IMR-90 (cell line): ENCODE measurements around the gene TBRG4. TPM values are rescaled to one million over a fixed set of nuclear protein-coding genes. Genes with fewer than 3 reads are reported as not detected.
A peak's percentile ranks its signal among the peaks of the same experiment; 100 is the strongest.

Source experiments
- ATAC-seq: fragments of 200-7000 bp; cut with Tn5 transposase; 2 replicates; pipeline ENCODE4 v1.9.1; 2020; ENCODE audit warnings: low read depth, mild to moderate bottlenecking, moderate library complexity
- BruUV-seq: library from RNA; stranded (reverse); fragments of 400-500 nt; replicated peaks from 2 replicates; lab custom pipeline; 2021; lab: Mats Ljungman, UMichigan
- CTCF ChIA-PET: fragments of 300-600 bp; formaldehyde crosslinking; extraction: SDS; loops from one replicate; lab custom pipeline; 2021; ENCODE audit warnings: antibody characterized with exemption; lab: Yijun Ruan, JAX
- POLR2A ChIA-PET: fragments of 300-600 bp; sonication (Branson Sonifier 250); formaldehyde crosslinking; loops from one replicate; lab custom pipeline; 2022; ENCODE audit warnings: antibody characterized with exemption; ENCODE audit not compliant: unreplicated experiment; lab: Charles Lee
- DNase-seq: peaks from one replicate; pipeline ENCODE4 v3.0.0; 2013
- H2AFZ ChIP-seq: replicated peaks from 2 replicates; pipeline ENCODE3; 2013; ENCODE audit warnings: low read length, mild to moderate bottlenecking; ENCODE audit not compliant: poor library complexity
- H2AK5ac ChIP-seq: 2 replicates; pipeline ENCODE4 v1.6.1; 2013; ENCODE audit warnings: low read depth, low read length, inconsistent platforms
- H2AK9ac ChIP-seq: replicated peaks from 2 replicates; pipeline ENCODE3; 2013; ENCODE audit warnings: mild to moderate bottlenecking, low read depth, low read length, moderate library complexity; ENCODE audit not compliant: poor library complexity
- H2BK120ac ChIP-seq: 2 replicates; pipeline ENCODE4 v1.6.1; 2013; ENCODE audit warnings: low read depth, low read length, inconsistent platforms
- H2BK15ac ChIP-seq: 3 replicates; pipeline ENCODE4 v1.6.1; 2013; ENCODE audit warnings: low read depth, low read length, inconsistent platforms
- H2BK20ac ChIP-seq: 2 replicates; pipeline ENCODE4 v1.6.1; 2013; ENCODE audit warnings: low read depth, mild to moderate bottlenecking, inconsistent platforms, low read length, moderate library complexity
- H2BK5ac ChIP-seq: 2 replicates; pipeline ENCODE4 v1.6.1; 2013; ENCODE audit warnings: mild to moderate bottlenecking, low read depth, low read length, inconsistent platforms; ENCODE audit not compliant: poor library complexity, severe bottlenecking
- H3K14ac ChIP-seq: replicated peaks from 2 replicates; pipeline ENCODE4 v1.6.1; 2013; ENCODE audit warnings: low read depth, low read length, inconsistent platforms
- H3K18ac ChIP-seq: 2 replicates; pipeline ENCODE4 v1.6.1; 2013; ENCODE audit warnings: low read depth, low read length, control low read depth
- H3K23ac ChIP-seq: 2 replicates; pipeline ENCODE4 v1.6.1; 2013; ENCODE audit warnings: low read depth, low read length, inconsistent platforms
- H3K27ac ChIP-seq: 2 replicates; pipeline ENCODE4 v1.5.1; 2013; ENCODE audit warnings: mild to moderate bottlenecking, control low read depth, low read length; ENCODE audit not compliant: insufficient read depth
- H3K27me3 ChIP-seq: 2 replicates; pipeline ENCODE4 v1.6.1; 2013; ENCODE audit warnings: low read length; ENCODE audit not compliant: control insufficient read depth, insufficient read depth
- H3K36me3 ChIP-seq: 2 replicates; pipeline ENCODE4 v1.6.1; 2013; ENCODE audit warnings: low read length, mixed read lengths; ENCODE audit not compliant: control insufficient read depth, insufficient read depth
- H3K4ac ChIP-seq: 2 replicates; pipeline ENCODE4 v1.6.1; 2013; ENCODE audit warnings: low read depth, low read length, inconsistent platforms
- H3K4me1 ChIP-seq: 2 replicates; pipeline ENCODE4 v1.6.1; 2013; ENCODE audit warnings: low read length, mixed read lengths; ENCODE audit not compliant: control insufficient read depth, insufficient read depth
- H3K4me2 ChIP-seq: 2 replicates; pipeline ENCODE4 v1.6.1; 2013; ENCODE audit warnings: low read depth, mild to moderate bottlenecking, control low read depth, low read length, moderate library complexity
- H3K4me3 ChIP-seq: 2 replicates; pipeline ENCODE4 v1.5.1; 2013; ENCODE audit warnings: low read depth, mild to moderate bottlenecking, control low read depth, low read length, moderate library complexity; ENCODE audit not compliant: insufficient read depth
- H3K56ac ChIP-seq: 2 replicates; pipeline ENCODE4 v1.6.1; 2013; ENCODE audit warnings: low read length, inconsistent platforms; ENCODE audit not compliant: insufficient read depth; ENCODE audit errors: extremely low read depth
- H3K79me1 ChIP-seq, 2 experiments: 2 replicates each; pipeline ENCODE4 v1.6.1; 2013; ENCODE audit warnings: low read length in 2 of 2, inconsistent platforms in 1 of 2, low read depth in 1 of 2
- H3K9ac ChIP-seq: 2 replicates; pipeline ENCODE4 v1.6.1; 2013; ENCODE audit warnings: low read depth, low read length, control low read depth
- H3K9me1 ChIP-seq: 2 replicates; pipeline ENCODE4 v1.6.1; 2013; ENCODE audit warnings: low read length, inconsistent platforms; ENCODE audit not compliant: insufficient read depth
- H3K9me3 ChIP-seq: 2 replicates; pipeline ENCODE4 v1.6.1; 2013; ENCODE audit warnings: low read length; ENCODE audit not compliant: control insufficient read depth, insufficient read depth
- H4K20me1 ChIP-seq: 2 replicates; pipeline ENCODE4 v1.6.1; 2013; ENCODE audit warnings: low read length, inconsistent platforms; ENCODE audit not compliant: insufficient read depth
- H4K5ac ChIP-seq: 2 replicates; pipeline ENCODE4 v1.6.1; 2013; ENCODE audit warnings: mild to moderate bottlenecking, low read depth, low read length, control low read depth
- H4K8ac ChIP-seq, 2 experiments: 2 replicates each; pipeline ENCODE4 v1.6.1; 2013; ENCODE audit warnings: low read depth in 2 of 2, low read length in 2 of 2, control low read depth in 1 of 2, inconsistent platforms in 1 of 2
- H4K91ac ChIP-seq: 2 replicates; pipeline ENCODE4 v1.6.1; 2013; ENCODE audit warnings: low read depth, low read length, inconsistent platforms; ENCODE audit not compliant: insufficient read depth
- BHLHE40 ChIP-seq: fragments of 150-350 bp; IDR thresholded peaks from 2 replicates; pipeline ENCODE4 v1.6.1; 2016; ENCODE audit warnings: mild to moderate bottlenecking, low read depth, low read length
- CEBPB ChIP-seq: IDR thresholded peaks from 2 replicates; pipeline ENCODE4 v1.6.1; 2012; ENCODE audit warnings: low read depth, low read length, improper control_type of control experiment
- CHD1 ChIP-seq: IDR thresholded peaks from 2 replicates; pipeline ENCODE4 v1.6.1; 2012; ENCODE audit warnings: low read depth, low read length, improper control_type of control experiment
- FOS ChIP-seq: fragments of 150-350 bp; IDR thresholded peaks from 2 replicates; pipeline ENCODE4 v1.6.1; 2016; ENCODE audit warnings: low read depth, low read length
- MAFK ChIP-seq: IDR thresholded peaks from 2 replicates; pipeline ENCODE4 v1.6.1; 2012; ENCODE audit warnings: low read depth, low read length, improper control_type of control experiment
- MXI1 ChIP-seq: IDR thresholded peaks from 2 replicates; pipeline ENCODE4 v1.6.1; 2012; ENCODE audit warnings: low read depth, mild to moderate bottlenecking, low read length, moderate library complexity, borderline replicate concordance
- NFE2L2 ChIP-seq: fragments of 150-350 bp; IDR thresholded peaks from 2 replicates; pipeline ENCODE4 v1.6.1; 2016; ENCODE audit warnings: low read depth, mild to moderate bottlenecking, low read length
- POLR2A ChIP-seq: IDR thresholded peaks from 2 replicates; pipeline ENCODE4 v1.6.1; 2012; ENCODE audit warnings: mild to moderate bottlenecking, low read depth, low read length
- RAD21 ChIP-seq: IDR thresholded peaks from 2 replicates; pipeline ENCODE4 v1.6.1; 2012; ENCODE audit warnings: low read length, improper control_type of control experiment
- RCOR1 ChIP-seq: IDR thresholded peaks from 2 replicates; pipeline ENCODE4 v1.6.1; 2012; ENCODE audit warnings: mild to moderate bottlenecking, low read length, improper control_type of control experiment; ENCODE audit not compliant: insufficient replicate concordance
- RFX5 ChIP-seq: IDR thresholded peaks from 2 replicates; pipeline ENCODE4 v1.8.0; 2012; ENCODE audit warnings: low read depth, mild to moderate bottlenecking, low read length, moderate library complexity
- SMC3 ChIP-seq: fragments of 150-350 bp; IDR thresholded peaks from 2 replicates; pipeline ENCODE4 v1.6.1; 2016; ENCODE audit warnings: low read depth, mild to moderate bottlenecking, antibody characterized with exemption, low read length, moderate library complexity
- WGBS, 2 experiments: methylation state at CpG; one replicate each; pipeline versions ENCODE4 v1.1.5 to v1.1.7; 2013; ENCODE audit warnings: missing lambda C conversion rate in 2 of 2; ENCODE audit not compliant: insufficient read length in 1 of 2; ENCODE audit errors: extremely low coverage in 2 of 2; 5-methylcytosine and 5-hydroxymethylcytosine counted together
- dilution Hi-C: fragments of 300-500 bp; cut with HindIII; formaldehyde crosslinking; loops from one replicate; pipeline ENCODE4 v1.14.3; 2018; ENCODE audit warnings: low sequenced_read_pairs; ENCODE audit not compliant: unreplicated experiment
- in situ Hi-C: fragments of 300-500 bp; cut with MboI; formaldehyde crosslinking; loops from 3 replicates; pipeline ENCODE4 v1.14.3; 2019; ENCODE audit warnings: low sequenced_read_pairs, inconsistent platforms, mixed read lengths
- intact Hi-C: fragments of 100-400 bp; cut with micrococcal nuclease; formaldehyde crosslinking; loops from 2 replicates; pipeline ENCODE4 v1.10.0; 2022
- polyA plus RNA-seq, 3 experiments: library from polyadenylated mRNA; depleted of rRNA; stranded (reverse); fragments of >200 nt; gene quantifications; 2 replicates each; pipeline ENCODE4 v1.2.3, GENCODE V29; 2012; ENCODE audit warnings: low replicate concordance in 1 of 3
- total RNA-seq: library from RNA; depleted of rRNA; stranded (reverse); fragments of >200 nt; gene quantifications from 2 replicates; pipeline ENCODE4 v1.2.3, GENCODE V29; 2012
- TF ChIP-seq, protein P1 (sequence below): fragments of 150-350 bp; IDR thresholded peaks from 2 replicates; pipeline ENCODE4 v1.6.1; 2017; ENCODE audit warnings: mild to moderate bottlenecking, antibody characterized with exemption, low read length, low read depth
- TF ChIP-seq, protein P2 (sequence below): conservative IDR thresholded peaks from 2 replicates; pipeline ENCODE4 v1.5.1; 2012; ENCODE audit warnings: mild to moderate bottlenecking, low read depth, low read length, improper control_type of control experiment
- TF ChIP-seq, protein P3 (sequence below): fragments of 150-350 bp; IDR thresholded peaks from 2 replicates; pipeline ENCODE4 v1.6.1; 2016; ENCODE audit warnings: low read depth, mild to moderate bottlenecking, low read length, moderate library complexity, borderline replicate concordance

The TBRG4 gene
- total and polyA plus RNA-seq, 2 of the 4 experiments (the other 2 are of a cell fraction), result 71.6 to 77.6 TPM

DNA sequence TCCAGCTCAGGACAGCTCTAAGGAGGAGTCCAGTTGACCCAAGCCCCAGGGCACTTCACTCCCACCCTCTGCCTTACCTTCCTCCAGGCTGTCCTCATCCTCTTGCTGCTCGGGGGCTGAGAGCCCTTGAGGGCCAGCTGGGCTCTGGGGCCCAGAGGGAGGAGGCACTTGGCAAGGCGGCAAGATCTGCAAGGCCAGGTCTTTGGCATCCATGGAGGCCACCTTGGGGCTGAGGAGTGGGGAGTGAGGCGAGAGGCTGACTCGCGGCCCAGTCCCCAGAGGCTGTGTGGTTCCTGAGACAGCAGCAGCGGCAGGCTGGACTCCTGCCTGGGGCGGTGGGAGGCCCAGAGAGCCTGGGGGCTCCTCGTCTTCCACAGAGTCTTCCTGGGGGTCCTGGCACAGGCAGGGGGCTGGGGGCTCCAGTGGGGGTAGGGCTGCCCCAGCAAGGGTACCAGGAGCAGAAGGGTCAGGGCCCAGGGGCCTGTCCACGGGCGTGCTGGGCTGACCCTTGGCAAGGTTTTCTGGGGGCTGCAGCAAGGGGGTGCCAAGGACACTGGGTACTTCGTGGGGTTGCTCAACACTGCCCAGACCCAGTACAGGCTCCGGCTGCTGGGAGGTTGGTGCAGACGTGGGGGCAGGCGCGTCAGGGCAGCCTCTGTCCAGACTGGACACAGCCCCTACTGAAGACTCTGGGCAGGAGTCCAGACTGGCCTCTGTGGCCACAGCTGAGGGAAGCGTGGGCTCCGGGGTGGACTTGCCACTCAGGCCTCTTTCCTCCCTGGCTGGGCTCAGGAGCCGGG is 29.3 kb downstream of the TBRG4 start:
- intact Hi-C loops (no loop called here), in situ Hi-C loops (no loop called here), dilution Hi-C loops (no loop called here)
- CTCF ChIA-PET, result no interaction called here
- Histone ChIP-seq H4K8ac (no peak overlapping the region), H2BK5ac (no peak overlapping the region), H4K20me1 (peaks cover 4% of the 10 kb centered on the region; the same call in 1 of the 2 replicates), H3K23ac (no peak overlapping the region), H3K14ac (no peak overlapping the region), H2AK5ac (no peak overlapping the region), H3K27ac (no peak overlapping the region), H4K91ac (no peak overlapping the region), H2AK9ac (no peak overlapping the region), H3K56ac (no peak overlapping the region), H3K18ac (no peak overlapping the region), H3K4me2 (no peak overlapping the region), H2BK120ac (no peak overlapping the region), H3K9me3 (no peaks in the 10 kb centered on the region), H3K9me1 (peaks cover 16% of the 10 kb centered on the region), H2BK15ac (no peak overlapping the region), H3K27me3 (no peaks in the 10 kb centered on the region), H3K4me3 (no peak overlapping the region), H3K9ac (no peak overlapping the region), H2AFZ (no peak overlapping the region), H3K36me3 (peaks cover 19% of the 10 kb centered on the region; the same call in 1 of the 2 replicates), H3K79me1 (no peaks in the 10 kb centered on the region), H4K5ac (no peak overlapping the region), H3K4me1 (no peaks in the 10 kb centered on the region), H3K4ac (no peak overlapping the region), H2BK20ac (no peak overlapping the region)
- BruUV-seq, result no TSS peak
- ATAC-seq, result peak; percentile 40; the same call in 1 of the 2 replicates
- DNase-seq, result no peak
- POLR2A ChIA-PET, result no interaction called here
- WGBS, 2 experiments, result 82% methylated on average over 8 of the region's 18 CpGs; no CpG with 5 or more reads in 1 of the 2 experiments
- TF ChIP-seq RCOR1 (no peak), MXI1 (no peak), MAFK (no peak), SMC3 (no peak), POLR2A (no peak), NFE2L2 (no peak), RFX5 (no peak), CHD1 (no peak), BHLHE40 (no peak), RAD21 (no peak), CEBPB (no peak), FOS (no peak)
- TF ChIP-seq, protein P1, sequence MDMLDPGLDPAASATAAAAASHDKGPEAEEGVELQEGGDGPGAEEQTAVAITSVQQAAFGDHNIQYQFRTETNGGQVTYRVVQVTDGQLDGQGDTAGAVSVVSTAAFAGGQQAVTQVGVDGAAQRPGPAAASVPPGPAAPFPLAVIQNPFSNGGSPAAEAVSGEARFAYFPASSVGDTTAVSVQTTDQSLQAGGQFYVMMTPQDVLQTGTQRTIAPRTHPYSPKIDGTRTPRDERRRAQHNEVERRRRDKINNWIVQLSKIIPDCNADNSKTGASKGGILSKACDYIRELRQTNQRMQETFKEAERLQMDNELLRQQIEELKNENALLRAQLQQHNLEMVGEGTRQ, result no peak
- TF ChIP-seq, protein P2, sequence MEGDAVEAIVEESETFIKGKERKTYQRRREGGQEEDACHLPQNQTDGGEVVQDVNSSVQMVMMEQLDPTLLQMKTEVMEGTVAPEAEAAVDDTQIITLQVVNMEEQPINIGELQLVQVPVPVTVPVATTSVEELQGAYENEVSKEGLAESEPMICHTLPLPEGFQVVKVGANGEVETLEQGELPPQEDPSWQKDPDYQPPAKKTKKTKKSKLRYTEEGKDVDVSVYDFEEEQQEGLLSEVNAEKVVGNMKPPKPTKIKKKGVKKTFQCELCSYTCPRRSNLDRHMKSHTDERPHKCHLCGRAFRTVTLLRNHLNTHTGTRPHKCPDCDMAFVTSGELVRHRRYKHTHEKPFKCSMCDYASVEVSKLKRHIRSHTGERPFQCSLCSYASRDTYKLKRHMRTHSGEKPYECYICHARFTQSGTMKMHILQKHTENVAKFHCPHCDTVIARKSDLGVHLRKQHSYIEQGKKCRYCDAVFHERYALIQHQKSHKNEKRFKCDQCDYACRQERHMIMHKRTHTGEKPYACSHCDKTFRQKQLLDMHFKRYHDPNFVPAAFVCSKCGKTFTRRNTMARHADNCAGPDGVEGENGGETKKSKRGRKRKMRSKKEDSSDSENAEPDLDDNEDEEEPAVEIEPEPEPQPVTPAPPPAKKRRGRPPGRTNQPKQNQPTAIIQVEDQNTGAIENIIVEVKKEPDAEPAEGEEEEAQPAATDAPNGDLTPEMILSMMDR, result no peak
- TF ChIP-seq, protein P3, sequence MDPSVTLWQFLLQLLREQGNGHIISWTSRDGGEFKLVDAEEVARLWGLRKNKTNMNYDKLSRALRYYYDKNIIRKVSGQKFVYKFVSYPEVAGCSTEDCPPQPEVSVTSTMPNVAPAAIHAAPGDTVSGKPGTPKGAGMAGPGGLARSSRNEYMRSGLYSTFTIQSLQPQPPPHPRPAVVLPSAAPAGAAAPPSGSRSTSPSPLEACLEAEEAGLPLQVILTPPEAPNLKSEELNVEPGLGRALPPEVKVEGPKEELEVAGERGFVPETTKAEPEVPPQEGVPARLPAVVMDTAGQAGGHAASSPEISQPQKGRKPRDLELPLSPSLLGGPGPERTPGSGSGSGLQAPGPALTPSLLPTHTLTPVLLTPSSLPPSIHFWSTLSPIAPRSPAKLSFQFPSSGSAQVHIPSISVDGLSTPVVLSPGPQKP, result no peak
